NCI-H748 (cell line): ENCODE measurements around the gene CFAP251.

ENCODE experiments used
- DNase-seq: peaks from one replicate; lab custom pipeline; 2025; ENCODE audit not compliant: unreplicated experiment; lab: John Stamatoyannopoulos, UW

CFAP251 gene

GRCh38 chr12:122049827-122050226, 131.4 kb downstream of the CFAP251 start:
- DNase-seq: no peak

- DNase-seq: no peak
Measured at GRCh38 chr12:122050706-122051105, 132.3 kb downstream of the CFAP251 start.

- no peak for DNase-seq
Measured at GRCh38 chr12:122051231-122051876, 133.0 kb downstream of the CFAP251 start.

- no peak for DNase-seq
Measured at GRCh38 chr12:122052285-122052684, 133.9 kb downstream of the CFAP251 start.
